GM12875 (cell line): ENCODE data around the gene SHROOM3.
"Not testable (repeated sequence)": the region's sequence is repeated elsewhere in the genome, so short reads cannot be mapped to it uniquely, and the experiment has no call there.

Experiments used
- H3K4me3 ChIP-seq: one replicate; pipeline ENCODE4 v1.5.1; 2011; ENCODE audit warnings: low read depth, low read length, control low read depth
- CTCF ChIP-seq: IDR thresholded peaks from 2 replicates; pipeline ENCODE4 v1.5.1; 2011; ENCODE audit warnings: low read depth, mild to moderate bottlenecking, control low read depth, inconsistent platforms, low read length, moderate library complexity, borderline replicate concordance; ENCODE audit not compliant: insufficient read depth

Gene SHROOM3

GRCh38 chr4:76725039-76725438 lies 290.0 kb downstream of the SHROOM3 start:
- H3K4me3 ChIP-seq = no peak overlapping the region
- TF ChIP-seq CTCF = no peak

GRCh38 chr4:76726176-76726575 lies 291.1 kb downstream of the SHROOM3 start:
- TF ChIP-seq CTCF = no peak

GRCh38 chr4:76726631-76727030 lies 291.6 kb downstream of the SHROOM3 start:
- no peak overlapping the region for H3K4me3 ChIP-seq
- no peak for TF ChIP-seq CTCF

More at GRCh38 chr4:76726176-76726575, 291.1 kb downstream of the SHROOM3 start:
- H3K4me3 ChIP-seq = no peak overlapping the region

- not testable (repeated sequence) for H3K4me3 ChIP-seq
Observed at GRCh38 chr4:76727934-76728333, 292.9 kb downstream of the SHROOM3 start.

GRCh38 chr4:76729460-76729859 lies 294.4 kb downstream of the SHROOM3 start:
- no peak overlapping the region for H3K4me3 ChIP-seq
- TF ChIP-seq CTCF = no peak

GRCh38 chr4:76729980-76730379 lies 295.0 kb downstream of the SHROOM3 start:
- no peak overlapping the region for H3K4me3 ChIP-seq
- TF ChIP-seq CTCF = no peak

- H3K4me3 ChIP-seq = no peak overlapping the region
Observed at GRCh38 chr4:76732246-76732645, 297.2 kb downstream of the SHROOM3 start.

More at GRCh38 chr4:76732246-76732645, 297.2 kb downstream of the SHROOM3 start:
- no peak for TF ChIP-seq CTCF
